GM23338 (cell line): Measurements from ENCODE around the gene KCNMA1.

Source experiments
- CREB1 ChIP-seq: fragments of 250-450 bp; sonication (Bioruptor Pico); IDR thresholded peaks from 2 replicates; pipeline ENCODE4 v1.5.0; 2020; ENCODE audit warnings: low read depth, mild to moderate bottlenecking, moderate library complexity
- EZH2 ChIP-seq: fragments of 200-600 bp; sonication (generic); IDR thresholded peaks from one replicate; pipeline ENCODE4 v1.8.0; 2017; ENCODE audit warnings: antibody characterized with exemption, mild to moderate bottlenecking, low read depth; ENCODE audit not compliant: unreplicated experiment
- EZH2phosphoT487 ChIP-seq: fragments of 200-600 bp; sonication (generic); IDR thresholded peaks from one replicate; pipeline ENCODE4 v1.8.1; 2018; ENCODE audit warnings: antibody characterized with exemption; ENCODE audit not compliant: unreplicated experiment
- JUNB ChIP-seq: IDR thresholded peaks from one replicate; pipeline ENCODE4 v1.6.1; 2016; ENCODE audit warnings: antibody characterized with exemption; ENCODE audit not compliant: unreplicated experiment
- POLR2AphosphoS5 ChIP-seq: IDR thresholded peaks from 2 replicates; pipeline ENCODE4 v1.6.1; 2016; ENCODE audit warnings: antibody characterized with exemption, low read depth
- ZNF114 ChIP-seq: fragments of 250-450 bp; sonication (Bioruptor Pico); IDR thresholded peaks from 2 replicates; pipeline ENCODE4 v1.5.0; 2020; ENCODE audit warnings: mild to moderate bottlenecking, moderate library complexity
- ZNF331 ChIP-seq: fragments of 250-450 bp; sonication (Bioruptor Pico); IDR thresholded peaks from 2 replicates; pipeline ENCODE4 v1.5.0; 2020; ENCODE audit warnings: low read depth, mild to moderate bottlenecking, moderate library complexity
- ZNF462 ChIP-seq: fragments of 250-450 bp; sonication (Bioruptor Pico); IDR thresholded peaks from 2 replicates; pipeline ENCODE4 v1.5.0; 2020; ENCODE audit warnings: mild to moderate bottlenecking, moderate library complexity
- TF ChIP-seq, protein P1 (sequence below), 2 experiments: fragments of 200-600 bp in 1 of 2; sonication (generic) in 1 of 2; conservative IDR thresholded peaks; 2 replicates each; pipeline versions ENCODE4 v1.5.1 to v1.6.1; 2016 to 2017; ENCODE audit warnings: antibody characterized with exemption in 2 of 2, low read depth in 2 of 2, mild to moderate bottlenecking in 2 of 2, moderate library complexity in 1 of 2
- TF ChIP-seq, protein P2 (sequence below): IDR thresholded peaks from one replicate; pipeline ENCODE4 v1.6.1; 2018; ENCODE audit warnings: antibody characterized with exemption; ENCODE audit not compliant: unreplicated experiment

DNA sequence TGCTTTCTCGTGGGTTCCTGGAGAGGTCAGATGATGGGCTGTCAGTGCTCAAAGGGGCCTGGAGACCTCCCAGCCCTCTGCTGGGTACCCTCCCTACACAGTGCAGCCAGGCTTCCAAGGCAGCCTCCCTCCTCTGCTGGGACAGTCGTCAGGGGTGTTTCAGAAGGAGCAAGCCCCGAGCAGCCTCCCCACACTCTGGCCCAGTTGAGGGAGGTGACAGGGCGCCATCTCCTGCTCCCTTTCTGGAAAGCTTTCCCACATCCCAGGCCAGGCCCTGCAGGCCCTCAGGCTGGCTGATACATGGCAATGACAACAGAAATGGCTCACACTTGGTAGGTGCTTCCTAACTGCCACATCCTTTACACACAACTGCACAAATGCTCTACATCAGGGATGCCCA is 32.1 kb downstream of the KCNMA1 start:
- TF ChIP-seq, protein P1, sequence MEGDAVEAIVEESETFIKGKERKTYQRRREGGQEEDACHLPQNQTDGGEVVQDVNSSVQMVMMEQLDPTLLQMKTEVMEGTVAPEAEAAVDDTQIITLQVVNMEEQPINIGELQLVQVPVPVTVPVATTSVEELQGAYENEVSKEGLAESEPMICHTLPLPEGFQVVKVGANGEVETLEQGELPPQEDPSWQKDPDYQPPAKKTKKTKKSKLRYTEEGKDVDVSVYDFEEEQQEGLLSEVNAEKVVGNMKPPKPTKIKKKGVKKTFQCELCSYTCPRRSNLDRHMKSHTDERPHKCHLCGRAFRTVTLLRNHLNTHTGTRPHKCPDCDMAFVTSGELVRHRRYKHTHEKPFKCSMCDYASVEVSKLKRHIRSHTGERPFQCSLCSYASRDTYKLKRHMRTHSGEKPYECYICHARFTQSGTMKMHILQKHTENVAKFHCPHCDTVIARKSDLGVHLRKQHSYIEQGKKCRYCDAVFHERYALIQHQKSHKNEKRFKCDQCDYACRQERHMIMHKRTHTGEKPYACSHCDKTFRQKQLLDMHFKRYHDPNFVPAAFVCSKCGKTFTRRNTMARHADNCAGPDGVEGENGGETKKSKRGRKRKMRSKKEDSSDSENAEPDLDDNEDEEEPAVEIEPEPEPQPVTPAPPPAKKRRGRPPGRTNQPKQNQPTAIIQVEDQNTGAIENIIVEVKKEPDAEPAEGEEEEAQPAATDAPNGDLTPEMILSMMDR (conservative IDR thresholded peaks at IDR 0.05; ENCODE audit: low read depth in 2 of 2): peak; percentile 23 to 77; a peak in 2 of 4 replicates
- TF ChIP-seq EZH2 (no peak), POLR2AphosphoS5 (no peak), JUNB (no peak), CREB1 (CRISPR knock-in tag) (no peak), ZNF331 (CRISPR knock-in tag) (no peak), EZH2phosphoT487 (no peak), ZNF114 (CRISPR knock-in tag) (no peak), ZNF462 (CRISPR knock-in tag) (no peak)
- TF ChIP-seq, protein P2, sequence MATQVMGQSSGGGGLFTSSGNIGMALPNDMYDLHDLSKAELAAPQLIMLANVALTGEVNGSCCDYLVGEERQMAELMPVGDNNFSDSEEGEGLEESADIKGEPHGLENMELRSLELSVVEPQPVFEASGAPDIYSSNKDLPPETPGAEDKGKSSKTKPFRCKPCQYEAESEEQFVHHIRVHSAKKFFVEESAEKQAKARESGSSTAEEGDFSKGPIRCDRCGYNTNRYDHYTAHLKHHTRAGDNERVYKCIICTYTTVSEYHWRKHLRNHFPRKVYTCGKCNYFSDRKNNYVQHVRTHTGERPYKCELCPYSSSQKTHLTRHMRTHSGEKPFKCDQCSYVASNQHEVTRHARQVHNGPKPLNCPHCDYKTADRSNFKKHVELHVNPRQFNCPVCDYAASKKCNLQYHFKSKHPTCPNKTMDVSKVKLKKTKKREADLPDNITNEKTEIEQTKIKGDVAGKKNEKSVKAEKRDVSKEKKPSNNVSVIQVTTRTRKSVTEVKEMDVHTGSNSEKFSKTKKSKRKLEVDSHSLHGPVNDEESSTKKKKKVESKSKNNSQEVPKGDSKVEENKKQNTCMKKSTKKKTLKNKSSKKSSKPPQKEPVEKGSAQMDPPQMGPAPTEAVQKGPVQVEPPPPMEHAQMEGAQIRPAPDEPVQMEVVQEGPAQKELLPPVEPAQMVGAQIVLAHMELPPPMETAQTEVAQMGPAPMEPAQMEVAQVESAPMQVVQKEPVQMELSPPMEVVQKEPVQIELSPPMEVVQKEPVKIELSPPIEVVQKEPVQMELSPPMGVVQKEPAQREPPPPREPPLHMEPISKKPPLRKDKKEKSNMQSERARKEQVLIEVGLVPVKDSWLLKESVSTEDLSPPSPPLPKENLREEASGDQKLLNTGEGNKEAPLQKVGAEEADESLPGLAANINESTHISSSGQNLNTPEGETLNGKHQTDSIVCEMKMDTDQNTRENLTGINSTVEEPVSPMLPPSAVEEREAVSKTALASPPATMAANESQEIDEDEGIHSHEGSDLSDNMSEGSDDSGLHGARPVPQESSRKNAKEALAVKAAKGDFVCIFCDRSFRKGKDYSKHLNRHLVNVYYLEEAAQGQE: no peak
